Stimulated activated CD8-positive, alpha-beta memory T cell treated with anti-CD3 and anti-CD28 coated beads, Interleukin-7, amount 100 ng/mL, for 1 hour (primary cell): ENCODE measurements around the gene SCO2.
A peak's percentile ranks its signal among the peaks of the same experiment; 100 is the strongest.
"Not testable (repeated sequence)": the region's sequence is repeated elsewhere in the genome, so short reads cannot be mapped to it uniquely, and the experiment has no call there.

Source experiments
- DNase-seq, 2 donors: peaks; one replicate each; pipeline ENCODE4 v3.0.0-alpha.2; 2020; ENCODE audit warnings: low read depth in 2 of 2

Gene SCO2

DNA sequence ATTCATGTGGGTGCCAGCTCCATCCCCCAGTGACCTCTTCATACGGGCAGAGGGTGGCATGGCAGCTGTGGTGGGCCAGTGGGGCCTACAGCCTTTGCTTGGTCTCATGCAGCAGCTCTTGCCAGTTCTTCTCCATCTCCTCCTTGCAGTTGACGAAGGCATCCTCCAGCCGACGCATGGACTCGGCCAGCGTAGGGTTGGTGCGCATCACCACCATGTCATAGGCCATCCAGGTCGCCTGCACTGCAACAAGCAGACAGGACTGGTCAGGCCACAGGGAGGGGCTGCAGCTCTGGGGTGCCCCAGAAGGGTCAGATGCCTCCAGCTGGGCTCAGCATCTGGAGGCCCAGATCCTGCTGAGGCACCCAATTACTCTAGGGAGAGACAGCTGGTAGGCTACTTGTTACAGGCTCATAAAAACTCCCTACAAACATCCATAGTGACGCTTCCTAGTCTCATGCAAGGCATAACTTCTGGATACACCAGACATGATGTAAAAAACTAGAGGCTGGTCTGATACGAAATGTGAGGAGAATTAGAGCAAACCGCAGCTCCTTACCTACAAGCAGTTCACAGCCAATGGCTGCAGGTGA is 25.9 kb upstream of the SCO2 start:
- no peak for DNase-seq

DNA sequence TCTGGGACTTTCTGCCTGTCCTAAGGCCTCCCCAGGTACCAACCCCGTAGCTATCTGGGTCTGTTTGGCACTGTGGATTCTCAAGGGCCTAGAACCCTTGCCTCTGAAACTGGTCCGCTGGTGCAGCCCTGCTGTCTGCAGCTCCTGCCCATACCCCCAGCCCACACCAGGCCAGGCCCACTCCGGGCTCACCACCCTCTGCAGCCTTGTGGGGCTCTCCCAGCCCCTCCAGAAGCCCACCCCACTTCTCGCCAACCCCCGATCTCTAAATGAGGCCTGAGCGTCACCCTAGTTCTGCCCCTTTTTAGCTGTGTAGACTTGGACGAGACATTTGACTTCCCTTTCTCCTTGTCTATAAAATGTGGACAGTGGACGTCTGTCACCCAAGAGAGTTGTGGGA is 25.0 kb upstream of the SCO2 start:
- DNase-seq: no peak

DNA sequence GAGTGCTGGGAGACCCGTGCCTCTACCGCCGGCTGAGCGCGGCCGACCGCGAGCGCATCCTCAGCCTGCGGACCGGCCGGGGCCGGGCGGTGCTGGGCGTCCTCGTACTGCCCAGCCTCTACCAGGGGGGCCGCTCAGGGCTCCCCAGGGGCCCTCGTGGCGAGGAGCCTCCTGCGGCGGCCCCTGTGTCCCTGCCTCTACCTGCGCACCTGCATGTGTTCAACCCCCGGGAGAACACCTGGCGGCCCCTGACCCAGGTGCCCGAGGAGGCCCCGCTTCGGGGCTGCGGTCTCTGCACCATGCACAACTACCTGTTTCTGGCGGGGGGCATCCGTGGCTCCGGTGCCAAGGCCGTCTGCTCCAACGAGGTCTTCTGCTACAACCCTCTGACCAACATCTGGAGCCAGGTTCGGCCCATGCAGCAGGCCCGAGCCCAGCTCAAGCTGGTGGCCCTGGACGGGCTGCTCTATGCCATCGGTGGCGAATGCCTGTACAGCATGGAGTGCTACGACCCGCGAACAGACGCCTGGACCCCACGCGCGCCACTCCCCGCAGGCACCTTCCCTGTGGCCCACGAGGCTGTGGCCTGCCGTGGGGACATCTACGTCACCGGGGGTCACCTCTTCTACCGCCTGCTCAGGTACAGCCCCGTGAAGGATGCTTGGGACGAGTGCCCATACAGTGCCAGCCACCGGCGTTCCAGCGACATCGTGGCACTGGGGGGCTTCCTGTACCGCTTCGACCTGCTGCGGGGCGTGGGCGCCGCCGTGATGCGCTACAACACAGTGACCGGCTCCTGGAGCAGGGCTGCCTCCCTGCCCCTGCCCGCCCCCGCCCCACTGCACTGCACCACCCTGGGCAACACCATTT is 23.8 kb upstream of the SCO2 start:
- no peak for DNase-seq

DNA sequence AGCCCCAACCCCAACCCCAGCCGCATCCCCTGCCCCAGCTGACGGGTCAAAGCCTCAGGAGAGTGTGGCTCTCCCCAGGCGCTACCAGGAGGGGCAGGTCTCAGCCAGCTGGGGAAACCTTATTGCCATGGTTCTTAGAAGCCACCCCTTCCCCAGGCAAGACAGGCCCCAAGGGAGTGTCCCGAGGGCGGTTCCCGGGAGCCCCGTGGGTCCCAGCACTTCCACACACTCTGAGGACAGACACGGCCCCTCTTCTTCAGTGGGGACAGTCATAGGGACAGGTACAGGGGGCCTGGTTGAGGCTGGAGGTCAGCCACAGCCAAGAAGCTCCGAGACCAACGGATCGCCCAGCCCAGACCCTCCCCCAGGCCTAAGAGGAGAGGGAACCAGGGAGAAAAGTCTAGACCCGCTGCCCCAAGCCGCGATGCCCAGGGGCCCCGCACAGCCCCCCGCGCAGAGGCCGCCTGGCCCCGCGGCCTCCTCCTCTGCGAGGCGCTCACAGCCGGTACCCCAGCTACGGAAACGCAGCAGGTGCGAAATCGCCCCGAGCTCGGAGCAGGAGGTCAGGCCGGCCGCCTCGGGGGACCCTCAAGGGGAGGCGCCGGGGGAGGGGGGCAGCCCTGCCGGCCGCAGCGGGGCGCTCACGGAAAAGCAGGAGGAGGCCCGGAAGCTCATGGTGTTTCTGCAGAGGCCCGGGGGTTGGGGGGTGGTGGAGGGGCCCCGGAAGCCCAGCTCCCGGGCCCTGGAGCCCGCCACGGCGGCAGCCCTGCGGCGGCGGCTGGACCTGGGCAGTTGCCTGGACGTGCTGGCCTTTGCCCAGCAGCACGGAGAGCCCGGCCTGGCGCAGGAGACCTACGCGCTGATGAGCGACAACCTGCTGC is 22.9 kb upstream of the SCO2 start:
- DNase-seq: no peak

DNA sequence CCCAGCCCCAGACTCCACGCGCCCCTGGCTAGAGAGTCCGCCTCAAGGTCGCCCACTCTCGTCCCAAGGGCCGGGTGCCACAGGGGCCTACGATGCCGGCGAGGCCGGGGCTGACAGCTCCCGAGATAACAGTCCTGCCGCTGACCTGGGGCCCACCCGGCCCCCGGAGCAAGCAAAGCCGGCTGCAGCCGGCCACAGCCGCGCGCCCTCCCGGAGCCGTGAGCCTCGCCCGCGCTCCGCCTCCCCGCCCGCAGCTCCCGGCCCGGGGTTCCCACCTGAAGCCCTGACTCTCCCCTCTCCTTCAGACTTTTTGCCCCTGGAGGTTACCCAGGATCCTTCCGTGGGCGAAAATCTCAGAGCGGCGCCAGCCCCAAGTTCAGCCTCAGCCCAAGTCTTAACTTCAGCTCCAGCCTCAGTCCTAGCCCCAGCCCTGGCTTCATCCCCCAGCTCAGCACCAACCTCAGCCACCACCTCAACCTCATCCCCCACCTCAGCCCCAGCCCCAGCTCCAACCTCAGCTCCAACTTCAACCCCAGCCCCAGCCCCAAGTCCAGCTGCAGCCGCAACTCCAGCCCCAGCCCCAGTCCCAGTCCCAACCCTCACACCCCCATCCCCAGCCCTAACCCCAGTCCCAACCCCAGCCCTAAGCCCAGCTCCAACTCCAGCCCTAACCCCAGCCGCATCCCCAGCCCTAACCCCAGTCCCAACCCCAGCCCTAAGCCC is 22.0 kb upstream of the SCO2 start:
- DNase-seq: no peak

DNA sequence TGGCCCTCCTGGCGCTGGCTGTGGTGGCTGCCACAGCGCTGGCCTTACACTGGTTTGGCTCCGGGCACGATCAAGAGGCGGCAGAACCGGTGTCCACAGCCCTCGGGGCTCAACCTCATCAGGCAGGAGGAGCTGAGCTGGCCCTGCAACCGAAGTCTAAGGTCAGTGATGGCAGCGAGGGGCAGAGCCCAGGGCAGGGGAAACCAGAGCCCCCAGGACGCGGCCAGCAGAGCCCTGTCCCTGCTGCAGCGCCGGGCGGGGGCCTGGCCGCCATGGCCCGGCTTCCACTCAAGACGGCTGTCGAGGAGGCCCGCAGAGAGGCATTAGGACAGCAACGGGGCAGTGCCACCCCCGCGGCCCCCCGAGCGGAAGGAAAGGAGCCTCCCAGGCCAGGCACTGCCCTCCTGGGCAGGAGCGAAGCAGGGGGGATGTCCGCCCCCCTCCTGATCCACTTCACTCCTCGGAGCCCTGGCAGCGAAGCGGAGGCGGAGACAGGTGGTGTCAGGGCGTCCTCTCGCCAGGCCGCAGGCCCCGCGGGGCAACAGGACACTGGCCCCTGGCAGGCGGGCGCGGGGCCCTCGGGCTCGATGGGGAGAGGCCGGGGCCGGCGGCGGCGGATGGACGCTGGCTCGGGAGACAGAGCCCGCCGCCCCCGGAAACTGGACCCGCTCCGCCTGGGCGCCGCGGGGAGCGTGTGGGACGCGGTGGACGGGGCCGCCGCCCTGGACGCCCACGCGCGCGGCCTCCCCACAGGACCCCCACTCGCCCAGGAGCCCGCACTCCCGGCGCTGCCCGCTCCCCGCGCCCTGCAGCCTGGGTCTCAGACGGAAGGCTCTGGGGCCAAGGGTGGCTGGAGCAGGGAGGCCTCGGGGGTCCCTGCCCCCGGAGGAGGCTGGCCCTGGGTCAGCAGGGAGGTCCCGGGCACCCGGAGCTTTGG is 21.2 kb upstream of the SCO2 start:
- DNase-seq: no peak

DNA sequence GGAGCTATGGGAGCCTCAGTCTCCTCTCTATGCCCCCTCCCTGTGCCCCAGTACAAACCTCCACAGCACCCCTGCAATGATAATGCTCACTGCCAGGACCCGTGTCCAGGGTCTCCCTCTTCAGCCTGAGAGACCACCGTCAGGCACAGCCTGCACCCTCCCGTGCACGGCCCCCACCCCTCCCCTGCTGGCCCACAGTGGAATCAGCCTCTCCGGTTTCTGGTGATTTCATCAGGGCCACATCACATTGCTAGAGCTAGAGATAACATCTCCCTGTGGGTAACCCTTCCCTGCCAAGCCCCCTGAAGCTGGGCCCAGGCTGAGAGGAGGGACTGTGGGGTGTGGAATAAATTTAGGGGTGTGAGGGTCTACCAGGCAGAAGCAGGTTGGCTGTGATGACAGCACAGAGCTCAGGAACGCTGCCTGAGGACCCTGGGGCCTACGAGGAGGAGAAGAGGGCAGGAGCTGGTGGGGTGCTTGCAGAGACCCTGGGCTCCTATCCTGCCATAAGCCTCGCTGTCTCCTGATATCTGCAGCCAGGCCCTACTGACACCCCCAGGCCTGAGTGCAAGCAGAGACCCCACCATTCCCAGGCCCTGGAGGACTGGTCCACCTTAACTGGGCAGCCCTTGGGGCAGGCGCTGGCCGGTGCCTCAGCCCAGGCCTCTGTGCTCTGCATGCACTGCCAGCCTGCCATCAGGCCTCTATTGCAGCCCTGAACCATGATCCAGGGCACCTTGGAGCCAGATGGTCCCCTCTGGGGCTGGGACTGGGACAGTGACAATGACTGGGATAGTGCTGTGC is 20.3 kb upstream of the SCO2 start, which contains the start of gene KLHDC7B:
TSS of gene KLHDC7B (plus strand) at position 378 of the 804 bp plus-strand sequence. CDS start at position 723, 345 bp downstream.
- DNase-seq: no peak

DNA sequence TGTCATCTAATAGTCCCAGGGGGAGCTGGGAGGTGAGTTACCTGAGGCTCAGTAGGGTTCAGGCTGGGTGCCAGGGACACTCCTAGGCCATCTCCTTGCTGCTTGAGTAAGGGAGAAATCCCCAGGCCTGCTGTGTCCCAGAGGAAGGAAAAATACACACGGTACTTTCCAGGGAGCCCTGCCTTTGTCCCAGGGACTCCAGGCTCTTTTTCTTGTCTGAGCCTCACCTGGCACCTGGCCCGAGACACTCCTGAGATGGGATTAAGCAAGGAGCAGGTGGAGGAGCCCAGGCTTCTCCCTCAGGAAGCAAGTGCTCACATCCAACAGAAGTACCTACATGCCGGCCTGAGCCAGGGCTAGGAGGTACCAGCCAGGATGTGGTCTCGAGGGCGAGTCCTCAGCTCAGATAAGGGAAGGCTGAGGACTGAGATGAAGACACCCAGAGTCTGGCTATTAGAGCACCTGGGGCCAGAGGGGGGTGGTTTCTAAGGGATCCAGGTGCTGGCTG is 19.4 kb upstream of the SCO2 start:
- no peak for DNase-seq

DNA sequence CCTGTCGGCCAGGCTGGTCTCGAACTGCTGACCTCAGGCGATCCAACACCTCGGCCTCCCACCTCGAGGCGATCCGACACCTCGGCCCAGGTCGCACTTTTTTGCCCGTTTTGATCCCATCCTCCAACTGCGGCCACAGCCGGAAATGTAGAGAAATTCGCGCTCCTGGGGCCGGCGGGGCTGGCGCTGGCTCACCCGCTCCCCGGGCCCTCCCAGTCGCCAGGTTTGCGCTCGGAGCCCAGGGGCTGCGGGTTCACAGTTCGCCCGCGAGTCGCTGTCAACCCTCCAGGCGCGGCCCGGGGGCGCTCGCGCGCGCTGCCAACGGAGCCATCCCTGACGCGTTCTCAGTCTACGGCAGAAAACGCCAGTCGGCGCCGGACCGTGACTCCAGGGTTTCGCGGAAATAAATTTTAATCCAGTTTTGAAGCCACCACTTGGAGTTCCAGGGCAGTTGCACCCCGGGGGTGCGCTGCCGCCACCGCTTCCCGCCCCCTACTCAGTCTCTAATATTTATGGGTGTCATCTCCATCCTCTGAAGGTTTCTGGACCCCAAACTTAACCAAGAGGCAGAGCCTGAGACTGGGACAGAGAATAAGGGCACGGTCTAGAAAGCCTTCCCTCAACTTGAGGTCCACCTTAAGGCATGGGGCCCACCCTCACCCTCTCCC is 18.8 kb upstream of the SCO2 start:
- DNase-seq: peak; percentile 63 to 76

DNA sequence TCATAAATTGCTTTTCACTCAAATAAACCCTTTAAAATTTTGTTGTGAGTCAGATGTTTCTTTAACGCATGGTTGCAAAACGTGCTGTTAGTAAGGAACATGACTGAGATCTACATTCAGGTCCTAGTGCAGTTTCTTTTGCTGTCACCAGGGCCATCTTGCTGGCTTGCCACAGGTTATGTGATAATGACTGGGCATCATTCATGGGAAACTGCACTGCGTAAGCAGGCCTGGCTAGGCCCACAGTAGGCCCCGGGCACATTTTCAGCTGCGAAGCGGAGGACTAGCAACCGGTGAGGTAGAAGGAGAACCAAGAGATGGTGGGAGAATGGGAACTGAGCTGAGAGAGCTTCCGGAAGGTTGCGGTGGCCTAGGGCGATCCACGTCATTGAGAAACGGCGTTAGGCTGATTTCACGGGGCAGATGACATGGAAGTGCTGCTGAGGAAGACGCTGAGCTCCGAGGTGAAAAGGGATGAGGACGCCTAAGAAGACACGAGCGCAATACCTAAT is 17.1 kb upstream of the SCO2 start:
- DNase-seq: no peak

DNA sequence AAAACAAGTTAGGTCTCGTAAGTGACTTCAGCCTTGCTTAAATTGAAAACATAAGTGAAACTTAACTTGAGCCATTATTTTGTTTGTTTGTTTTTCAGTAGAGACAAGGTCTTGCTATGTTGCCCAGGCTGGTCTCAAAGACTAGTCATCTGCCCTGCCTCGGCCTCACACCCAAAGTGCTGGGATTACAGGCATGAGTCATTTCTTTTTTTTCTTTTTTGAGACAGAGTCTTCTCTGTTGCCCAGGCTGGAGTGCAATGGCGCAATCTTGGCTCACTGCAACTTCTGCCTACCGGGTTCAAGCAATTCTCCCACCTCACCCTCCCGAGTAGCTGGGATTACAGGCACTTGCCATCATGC is 16.2 kb upstream of the SCO2 start:
- not testable (repeated sequence) for DNase-seq

DNA sequence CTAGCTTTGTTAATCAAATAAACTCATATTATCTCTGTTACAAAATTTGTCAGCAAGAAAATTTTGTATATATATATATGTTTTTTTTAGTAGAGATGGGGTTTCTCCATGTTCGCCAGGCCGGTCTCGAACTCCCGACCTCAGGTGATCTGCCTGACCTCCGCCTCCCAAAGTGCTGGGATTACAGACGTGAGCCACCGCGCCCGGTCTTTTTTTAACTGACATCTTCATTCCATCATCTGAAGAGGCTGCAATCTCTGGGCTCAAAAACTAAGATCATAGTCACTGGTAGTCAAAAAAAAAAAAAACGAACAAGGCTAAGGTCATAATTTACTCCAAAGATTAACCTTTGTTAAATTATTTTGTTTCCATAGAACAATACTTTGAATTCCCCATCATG is 15.0 kb upstream of the SCO2 start:
- no peak for DNase-seq

DNA sequence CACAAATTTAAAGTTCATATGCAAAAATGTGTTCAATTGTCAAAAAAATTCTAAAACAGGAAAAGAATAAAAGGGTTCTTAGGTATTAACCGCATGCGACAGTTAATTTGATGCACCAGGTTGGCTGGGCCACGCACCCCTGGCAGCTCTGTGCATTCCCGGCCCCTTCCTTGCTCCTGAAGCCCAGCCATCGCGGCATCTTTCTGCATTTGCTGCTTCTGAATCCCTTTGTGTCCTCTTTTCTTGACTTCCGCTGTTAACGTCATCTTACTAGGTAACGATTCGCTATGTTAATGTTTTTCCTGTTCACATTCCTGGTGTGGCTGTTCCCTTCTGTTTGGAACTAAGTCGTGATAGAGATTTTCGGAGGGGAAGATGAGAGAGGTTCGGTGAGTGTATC is 12.4 kb upstream of the SCO2 start:
- no peak for DNase-seq

DNA sequence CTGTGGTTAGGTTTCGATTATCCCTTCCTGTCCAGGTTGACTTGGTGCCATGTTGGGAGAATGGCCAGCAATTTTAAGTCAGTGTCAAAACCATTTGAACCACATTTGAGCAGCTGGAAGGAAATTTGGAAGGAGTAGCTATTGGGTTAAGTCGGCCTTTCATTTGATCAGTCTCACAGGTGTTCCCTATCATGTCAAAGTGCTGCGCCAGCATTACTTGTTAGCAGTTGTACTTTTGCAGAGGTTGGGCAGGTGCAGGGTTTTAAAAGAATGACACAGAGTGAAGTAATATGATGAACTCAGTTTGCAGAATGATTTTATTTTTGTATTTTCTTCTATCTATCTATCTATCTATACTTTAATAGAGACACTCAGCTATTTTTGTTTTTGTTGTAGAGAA is 10.8 kb upstream of the SCO2 start:
- no peak for DNase-seq

DNA sequence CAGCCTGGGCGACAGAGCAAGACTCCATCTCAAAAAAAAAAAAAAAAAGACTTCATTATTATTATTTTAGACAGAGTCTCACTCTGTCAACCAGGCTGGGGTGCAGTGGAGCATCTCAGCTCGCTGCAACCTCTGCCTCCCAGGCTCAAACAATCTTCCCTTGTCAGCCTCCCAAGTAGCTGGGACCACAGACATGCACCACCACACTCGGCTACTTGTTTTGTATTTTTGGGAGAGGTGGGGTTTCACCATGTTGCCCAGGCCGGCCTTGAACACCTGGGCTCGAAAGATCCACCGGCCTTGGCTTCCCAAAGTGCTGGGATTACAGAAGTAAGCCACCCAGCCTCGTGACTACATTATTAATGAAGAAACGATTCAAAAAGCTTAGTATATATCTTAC is 9.7 kb upstream of the SCO2 start:
- DNase-seq: no peak

DNA sequence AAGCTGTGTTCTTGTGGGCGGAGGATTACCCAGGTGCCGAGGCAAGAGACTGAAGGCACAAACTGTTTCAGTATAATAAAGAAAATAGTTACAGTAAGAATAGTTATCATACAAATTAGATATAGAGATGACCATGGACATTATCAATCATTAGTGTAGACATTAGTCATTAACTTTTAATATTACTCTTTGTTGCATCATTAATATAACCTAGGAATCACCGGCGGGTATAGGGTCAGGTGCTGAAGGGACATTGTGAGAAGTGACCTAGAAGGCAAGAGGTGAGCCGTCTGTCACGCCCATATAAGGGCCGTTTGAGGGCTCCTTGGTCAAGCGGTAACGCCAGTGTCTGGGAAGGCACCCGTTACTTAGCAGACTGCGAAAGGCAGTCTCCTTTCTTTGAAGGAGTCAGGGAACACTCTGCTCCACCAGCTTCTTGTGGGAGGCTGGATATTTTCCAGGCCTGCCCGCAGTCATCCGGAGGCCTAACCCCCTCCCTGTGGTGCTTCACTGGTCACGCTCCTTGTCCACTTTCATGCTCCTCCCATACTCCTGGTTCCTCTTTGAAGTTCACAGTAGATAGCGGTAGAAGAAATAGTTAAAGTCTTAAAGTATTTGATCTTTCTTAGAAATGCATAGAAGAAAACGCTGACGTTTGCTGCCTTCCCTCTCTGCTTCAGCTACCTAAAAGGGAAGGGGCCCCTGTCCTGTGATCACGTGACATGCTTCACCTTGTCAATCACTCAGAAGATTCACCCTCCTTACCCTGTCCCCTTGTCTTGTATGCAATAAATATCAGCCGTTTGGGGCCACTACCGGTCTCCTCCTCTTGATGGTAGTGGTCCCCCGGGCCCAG is 8.7 kb upstream of the SCO2 start:
- not testable (repeated sequence) for DNase-seq

DNA sequence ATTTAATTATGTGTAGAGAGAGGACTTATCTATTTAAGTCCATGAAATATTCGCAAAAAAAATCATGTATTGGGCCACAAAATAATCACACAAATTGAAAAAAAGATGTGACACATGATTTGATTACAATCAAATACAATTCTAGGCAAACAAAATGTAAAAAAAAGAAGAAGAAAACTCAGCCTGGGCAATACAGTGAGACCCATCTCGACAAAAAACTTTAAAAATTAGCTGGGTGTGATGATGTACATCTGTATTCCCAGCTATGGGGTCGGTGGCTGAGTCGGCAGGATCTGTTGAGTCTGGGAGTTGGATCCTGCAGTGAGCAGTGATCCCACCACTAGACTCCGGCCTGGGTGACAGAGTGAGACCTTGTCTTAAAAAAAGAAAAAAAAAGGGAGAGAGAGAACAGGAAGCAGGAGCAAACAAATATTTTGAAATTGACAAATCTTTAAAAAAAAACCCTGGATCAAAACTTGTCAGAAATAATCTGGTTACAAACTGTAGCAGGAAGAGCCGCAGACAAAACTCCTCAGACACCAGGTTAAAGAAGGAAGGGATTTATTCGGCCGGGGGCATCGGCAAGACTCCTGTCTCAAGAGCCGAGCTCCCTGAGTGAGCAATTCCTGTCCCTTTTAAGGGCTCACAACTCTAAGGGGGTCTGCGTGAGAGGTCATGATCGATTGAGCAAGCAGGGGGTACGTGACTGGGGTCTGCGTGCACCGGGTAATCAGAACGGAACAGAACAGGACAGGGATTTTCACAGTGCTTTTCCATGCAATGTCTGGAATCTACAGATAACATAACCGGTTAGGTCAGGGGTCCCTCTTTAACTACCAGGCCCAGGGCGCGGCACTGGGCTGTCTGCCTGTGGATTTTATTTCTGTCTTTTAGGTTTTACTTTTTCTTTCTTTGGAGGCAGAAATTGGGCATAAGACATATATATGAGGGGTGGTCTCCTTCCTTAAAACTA is 7.7 kb upstream of the SCO2 start:
- DNase-seq: no peak
